Measurements from ENCODE around the gene PARD3.
"Not testable (repeated sequence)": the region's sequence is repeated elsewhere in the genome, so short reads cannot be mapped to it uniquely, and the experiment has no call there.

The PARD3 gene

DNA sequence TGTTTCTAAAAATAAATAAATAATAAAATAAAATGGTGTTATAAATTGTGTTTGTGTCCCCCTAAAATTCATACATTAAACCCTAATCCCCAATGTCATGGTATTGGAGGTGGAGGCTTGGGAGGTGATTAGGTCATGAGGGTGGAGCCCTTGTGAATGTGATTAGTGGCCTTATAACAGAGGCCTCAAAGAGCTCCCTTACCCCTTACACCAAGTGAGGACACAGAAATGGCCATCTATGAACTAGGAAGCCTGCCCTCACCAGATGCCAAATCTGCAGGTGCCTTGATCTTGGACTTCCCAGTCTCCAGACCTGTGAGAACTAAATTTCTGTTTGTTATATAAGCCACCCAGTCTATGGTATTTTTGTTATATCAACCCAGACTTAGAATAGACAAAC, 738.7 kb downstream of the PARD3 start:
- DNase-seq = no peak

DNA sequence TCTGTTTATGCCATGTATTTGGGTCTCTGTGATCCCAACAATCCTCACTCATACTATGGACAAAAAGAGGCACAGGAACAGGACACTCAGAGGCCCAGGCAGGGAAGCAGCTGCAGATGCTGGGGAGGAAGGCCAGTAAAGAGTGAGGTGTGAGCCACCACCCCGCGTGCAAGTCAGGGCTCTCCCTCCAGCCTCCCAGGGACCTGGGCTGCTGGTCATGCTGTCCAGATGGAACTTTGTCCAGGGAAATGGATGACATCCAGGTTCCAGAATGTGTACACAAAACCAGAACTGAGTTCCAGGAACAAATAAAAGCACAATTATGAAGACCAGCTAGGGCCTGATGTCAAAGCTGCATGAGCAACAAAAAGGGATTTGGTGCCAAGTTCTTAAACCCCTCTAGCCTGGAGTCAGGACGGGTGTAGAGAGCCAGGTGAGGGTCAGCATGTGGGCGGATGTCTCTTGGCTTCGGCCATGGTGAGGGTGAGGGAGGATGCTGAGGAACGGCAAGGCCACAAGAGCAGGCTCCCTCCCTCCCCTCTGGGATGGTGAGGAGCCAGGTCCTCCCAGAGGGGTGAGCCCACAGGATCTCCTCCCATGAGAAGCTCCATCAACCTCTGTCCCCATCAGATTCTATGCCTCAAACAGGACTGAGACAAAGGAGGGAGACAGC, 739.7 kb downstream of the PARD3 start:
- no peak for DNase-seq

DNA sequence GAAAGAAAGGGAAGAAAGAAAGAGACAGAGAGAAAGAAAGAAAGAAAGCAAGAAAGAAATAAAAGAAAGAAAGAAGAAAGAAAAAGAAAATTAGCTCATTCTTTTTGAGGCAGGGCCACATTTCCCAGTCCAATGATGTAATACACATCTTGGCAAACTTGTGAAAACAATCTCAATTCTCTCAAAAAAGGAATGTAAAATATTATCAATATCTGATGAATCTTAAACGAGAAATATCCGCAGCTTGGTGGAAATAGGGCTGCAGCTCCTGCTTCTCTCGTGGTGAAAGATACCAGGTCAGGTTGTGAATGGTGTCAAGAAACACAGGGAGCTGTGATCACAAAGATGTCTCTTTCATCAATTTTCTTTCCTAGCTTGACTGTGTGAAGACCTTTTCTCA, 741.0 kb downstream of the PARD3 start:
- DNase-seq = no peak

DNA sequence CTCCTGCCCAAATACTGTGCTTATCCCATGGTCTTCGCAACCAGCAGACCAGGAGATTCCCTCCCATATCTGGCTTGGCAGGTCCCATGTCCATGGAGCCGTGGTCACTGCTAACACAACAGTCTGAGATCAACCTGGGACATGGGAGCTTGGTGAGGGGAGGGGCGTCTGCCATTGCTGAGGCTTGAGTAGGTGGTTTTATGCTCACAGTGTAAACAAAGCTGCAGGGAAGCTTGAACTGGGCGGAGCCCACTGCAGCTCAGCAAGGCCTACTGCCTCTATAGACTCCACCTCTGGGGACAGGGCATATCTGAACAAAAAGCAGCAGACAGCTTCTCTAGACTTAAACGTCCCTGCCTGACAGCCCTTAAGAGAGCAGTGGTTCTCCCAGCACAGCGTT, 747.4 kb downstream of the PARD3 start:
- DNase-seq = not testable (repeated sequence)

DNA sequence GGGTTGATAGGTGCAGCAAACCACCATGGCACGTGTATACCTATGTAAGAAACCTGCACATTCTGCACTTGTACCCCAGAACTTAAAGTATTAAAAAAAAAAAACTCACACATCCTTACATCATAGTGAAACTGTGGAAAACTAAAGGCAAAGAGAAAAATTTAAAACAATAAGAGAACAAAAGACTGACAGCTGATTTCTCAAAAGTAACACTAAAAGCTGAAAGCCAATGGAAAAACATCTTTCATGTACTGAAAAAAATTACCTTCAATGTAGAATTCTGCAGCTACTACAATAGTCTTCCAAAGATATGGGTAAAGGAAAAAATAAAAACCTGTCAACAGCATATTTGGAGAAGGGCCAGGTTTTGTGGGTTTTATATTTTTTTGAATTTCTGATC, 751.5 kb downstream of the PARD3 start:
- no peak for DNase-seq

DNA sequence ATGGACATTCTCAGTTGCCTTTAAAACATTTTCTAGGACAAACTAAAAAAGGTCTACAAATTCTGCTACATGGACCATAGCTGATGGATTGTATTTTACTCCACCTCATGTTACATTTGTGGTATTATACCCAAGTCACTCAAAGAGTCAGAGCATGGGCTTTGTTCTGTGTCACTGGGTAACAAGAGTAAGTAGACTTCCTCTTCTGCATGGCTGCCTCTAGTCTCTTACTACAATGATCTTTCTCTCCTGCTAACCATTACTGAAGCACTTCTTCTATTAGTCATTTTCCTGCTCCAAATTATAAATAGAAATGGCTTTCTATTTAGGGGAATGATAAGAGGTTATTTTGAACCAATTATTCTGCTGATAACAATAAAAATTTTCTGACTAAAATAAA, 753.3 kb downstream of the PARD3 start:
- DNase-seq = no peak
